Parathyroid adenoma (tissue), 2 donors: ENCODE results near the gene SS18.

ENCODE experiments used
- H2AFZ ChIP-seq: fragments of 300-600 bp; sonication (generic); one replicate; pipeline ENCODE4 v1.7.0; 2017; ENCODE audit warnings: antibody characterized with exemption, mild to moderate bottlenecking
- H3K27ac ChIP-seq: fragments of 300-600 bp; sonication (generic); one replicate; pipeline ENCODE4 v1.7.0; 2017
- H3K27me3 ChIP-seq: fragments of 300-600 bp; sonication (generic); one replicate; pipeline ENCODE4 v1.7.0; 2017; ENCODE audit warnings: low read length; ENCODE audit not compliant: control insufficient read depth, insufficient read depth
- H3K36me3 ChIP-seq: fragments of 300-600 bp; sonication (generic); one replicate; pipeline ENCODE4 v1.7.0; 2017; ENCODE audit warnings: low read length; ENCODE audit not compliant: control insufficient read depth, insufficient read depth
- H3K4me1 ChIP-seq: fragments of 300-600 bp; sonication (generic); one replicate; pipeline ENCODE4 v1.7.0; 2017; ENCODE audit warnings: control low read depth
- H3K4me2 ChIP-seq: fragments of 300-600 bp; sonication (generic); one replicate; pipeline ENCODE4 v1.7.0; 2017; ENCODE audit warnings: low read length
- H3K4me3 ChIP-seq: fragments of 300-600 bp; sonication (generic); one replicate; pipeline ENCODE4 v1.7.0; 2017; ENCODE audit warnings: low read depth, low read length
- H3K79me2 ChIP-seq: fragments of 300-600 bp; sonication (generic); one replicate; pipeline ENCODE4 v1.7.0; 2017; ENCODE audit warnings: control low read depth
- H3K9ac ChIP-seq: fragments of 300-600 bp; sonication (generic); one replicate; pipeline ENCODE4 v1.7.0; 2017; ENCODE audit warnings: mild to moderate bottlenecking
- H3K9me3 ChIP-seq: fragments of 300-600 bp; sonication (generic); one replicate; pipeline ENCODE4 v1.7.0; 2017; ENCODE audit warnings: low read length; ENCODE audit not compliant: control insufficient read depth
- CTCF ChIP-seq: fragments of 300-600 bp; sonication (generic); IDR thresholded peaks from one replicate; pipeline ENCODE4 v1.7.0; 2017; ENCODE audit warnings: antibody characterized with exemption, mild to moderate bottlenecking
- donor health status: primary hyperparathyroidism.

The SS18 gene

DNA sequence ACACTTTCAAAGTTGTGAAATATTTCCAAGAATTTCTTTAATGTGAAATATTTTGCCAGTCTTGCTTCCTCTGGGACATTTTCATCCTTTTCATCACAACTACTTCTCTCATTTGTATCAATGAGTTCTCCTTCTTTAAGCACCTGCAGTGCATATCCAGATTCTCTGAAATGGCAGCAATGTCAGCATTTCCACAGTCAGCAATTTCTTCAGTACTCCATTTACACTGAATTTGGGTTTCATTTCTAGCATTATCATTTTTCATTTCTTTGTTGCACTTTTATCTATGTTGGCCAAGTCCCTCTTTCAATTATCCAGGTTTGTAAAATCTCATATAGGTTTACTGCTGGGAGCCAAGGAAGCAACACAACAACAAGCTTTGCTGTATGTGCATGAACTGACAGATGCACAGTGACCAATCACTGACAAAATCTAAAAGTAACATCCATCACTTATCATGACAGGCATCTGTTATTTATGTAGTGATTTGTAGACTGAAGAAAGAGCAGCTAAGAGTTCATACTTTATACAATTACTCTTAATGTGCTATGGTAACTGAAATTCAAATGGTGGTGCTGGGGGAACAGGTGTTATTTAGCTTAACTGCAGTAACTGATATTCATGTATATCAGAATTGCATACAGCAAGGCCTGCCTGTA, 43.9 kb downstream of the SS18 start:
- no peak for TF ChIP-seq CTCF
- Histone ChIP-seq H3K4me2 (no peak overlapping the region), H3K9ac (no peak overlapping the region), H3K4me3 (no peak overlapping the region), H3K27ac (no peak overlapping the region), H3K27me3 (no peaks in the 10 kb centered on the region), H3K36me3 (no peaks in the 10 kb centered on the region), H3K4me1 (no peaks in the 10 kb centered on the region), H3K9me3 (no peaks in the 10 kb centered on the region), H2AFZ (no peak overlapping the region), H3K79me2 (peaks cover 15% of the 10 kb centered on the region)

GRCh38 chr18:26044807-26045206, 45.6 kb downstream of the SS18 start:
- TF ChIP-seq CTCF, result no peak
- no peaks in the 10 kb centered on the region for H3K27me3 ChIP-seq
- no peaks in the 10 kb centered on the region for H3K4me1 ChIP-seq
- H3K4me3 ChIP-seq, result no peak overlapping the region
- peaks cover 15% of the 10 kb centered on the region for H3K79me2 ChIP-seq
- H3K9ac ChIP-seq, result no peak overlapping the region
- no peak overlapping the region for H3K4me2 ChIP-seq
- no peak overlapping the region for H3K27ac ChIP-seq
- no peaks in the 10 kb centered on the region for H3K9me3 ChIP-seq
- no peaks in the 10 kb centered on the region for H3K36me3 ChIP-seq
- no peak overlapping the region for H2AFZ ChIP-seq

DNA sequence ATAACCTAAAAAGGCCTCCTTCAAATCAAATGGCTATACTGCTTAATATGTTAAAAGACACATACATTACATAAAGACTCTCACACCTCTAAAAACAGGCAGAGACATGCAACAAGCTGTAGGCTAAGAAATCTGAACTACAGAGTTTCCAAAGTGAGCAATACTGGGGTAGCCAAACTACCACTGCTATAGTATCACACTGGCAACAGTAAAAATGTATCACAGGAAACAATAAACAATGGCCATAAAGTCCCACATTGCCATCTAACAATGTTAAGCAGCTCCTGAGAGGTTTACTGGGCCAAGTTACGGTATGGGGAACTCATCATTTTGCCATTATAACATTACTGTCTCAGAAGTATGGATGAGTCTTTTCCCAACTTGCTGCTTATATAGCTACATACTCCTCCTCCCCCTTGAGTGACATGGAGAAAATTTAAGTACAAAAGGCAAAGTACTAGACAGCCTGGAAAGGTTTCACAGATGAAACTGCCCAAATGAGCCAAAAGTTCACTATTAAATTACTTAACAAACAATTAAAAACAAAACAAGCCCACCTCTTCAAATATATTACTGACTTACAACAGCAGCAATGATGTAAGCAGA, 50.3 kb downstream of the SS18 start:
- H3K4me2 ChIP-seq, result no peak overlapping the region
- no peaks in the 10 kb centered on the region for H3K36me3 ChIP-seq
- no peak for TF ChIP-seq CTCF
- no peaks in the 10 kb centered on the region for H3K4me1 ChIP-seq
- H3K4me3 ChIP-seq, result no peak overlapping the region
- no peaks in the 10 kb centered on the region for H3K27me3 ChIP-seq
- peaks cover 3% of the 10 kb centered on the region for H3K79me2 ChIP-seq
- H3K9me3 ChIP-seq, result no peaks in the 10 kb centered on the region
- H2AFZ ChIP-seq, result no peak overlapping the region
- no peak overlapping the region for H3K9ac ChIP-seq
- H3K27ac ChIP-seq, result no peak overlapping the region

GRCh38 chr18:26039203-26039602, 51.2 kb downstream of the SS18 start:
- no peak overlapping the region for H3K4me2 ChIP-seq
- no peaks in the 10 kb centered on the region for H3K9me3 ChIP-seq
- H3K4me1 ChIP-seq, result no peaks in the 10 kb centered on the region
- H3K27ac ChIP-seq, result no peak overlapping the region
- no peaks in the 10 kb centered on the region for H3K27me3 ChIP-seq
- no peak for TF ChIP-seq CTCF
- H2AFZ ChIP-seq, result no peak overlapping the region
- H3K36me3 ChIP-seq, result no peaks in the 10 kb centered on the region
- H3K9ac ChIP-seq, result no peak overlapping the region
- H3K79me2 ChIP-seq, result peaks cover 2% of the 10 kb centered on the region
- no peak overlapping the region for H3K4me3 ChIP-seq

- no peak overlapping the region for H3K4me3 ChIP-seq
- no peaks in the 10 kb centered on the region for H3K9me3 ChIP-seq
- no peaks in the 10 kb centered on the region for H3K36me3 ChIP-seq
- no peaks in the 10 kb centered on the region for H3K79me2 ChIP-seq
- no peaks in the 10 kb centered on the region for H3K4me1 ChIP-seq
- H3K27me3 ChIP-seq, result no peaks in the 10 kb centered on the region
- H3K4me2 ChIP-seq, result no peak overlapping the region
- no peak overlapping the region for H3K27ac ChIP-seq
- TF ChIP-seq CTCF, result no peak
- no peak overlapping the region for H2AFZ ChIP-seq
- H3K9ac ChIP-seq, result no peak overlapping the region
Measured at GRCh38 chr18:26036635-26037034, 53.8 kb downstream of the SS18 start.
